T-cell (primary cell): Measurements from ENCODE around the gene EYA4. TPM values are rescaled to one million over a fixed set of nuclear protein-coding genes. Genes with fewer than 3 reads are reported as not detected.

Source experiments
- ATAC-seq, 4 experiments: fragments of 200-7000 bp in 3 of 4; fragments of 150-1000 bp in 1 of 4; cut with Tn5 transposase; replicated peaks in 1 of 4; 1 replicate in 3 of 4; 2 replicates in 1 of 4; pipeline ENCODE4 v1.10.0; 2021; ENCODE audit warnings: moderate library complexity in 3 of 4, mild to moderate bottlenecking in 2 of 4, moderate number of reproducible peaks in 1 of 4
- CTCF ChIA-PET, 2 donors: fragments of 300-600 bp; sonication (Branson Sonifier 250); formaldehyde crosslinking; loops; one replicate each; lab custom pipeline; 2022; ENCODE audit warnings: antibody characterized with exemption in 2 of 2; lab: Charles Lee
- POLR2A ChIA-PET, 2 donors: fragments of 300-600 bp; sonication (Branson Sonifier 250); formaldehyde crosslinking; loops; one replicate each; lab custom pipeline; 2022; ENCODE audit warnings: antibody characterized with exemption in 2 of 2; lab: Charles Lee
- DNase-seq, 35 experiments: peaks; one replicate each; pipeline versions ENCODE4 v3.0.0 to v3.0.0-alpha.2; 2013 to 2023
- H3K27ac ChIP-seq: one replicate; pipeline ENCODE4 v1.5.1; 2013; ENCODE audit warnings: low read length
- H3K27me3 ChIP-seq, 2 experiments: replicated peaks in 1 of 2; 1 replicate in 1 of 2; 2 replicates in 1 of 2; pipeline versions ENCODE4 v1.6.1 to v1.7.0; 2013; ENCODE audit warnings: low read length in 1 of 2, mixed read lengths in 1 of 2; ENCODE audit not compliant: control insufficient read depth in 2 of 2, insufficient read depth in 2 of 2; ENCODE audit errors: extremely low read depth in 1 of 2
- H3K36me3 ChIP-seq, 2 donors: 1 replicate in 1 of 2; 2 replicates in 1 of 2; pipeline versions ENCODE4 v1.6.1 to v1.7.0; 2013; ENCODE audit warnings: low read length in 1 of 2; ENCODE audit not compliant: control insufficient read depth in 2 of 2, insufficient read depth in 1 of 2; ENCODE audit errors: extremely low read depth in 1 of 2
- H3K4me1 ChIP-seq, 2 experiments: 1 replicate in 1 of 2; 2 replicates in 1 of 2; pipeline versions ENCODE4 v1.6.1 to v1.7.0; 2013; ENCODE audit warnings: low read length in 2 of 2, mixed read lengths in 1 of 2; ENCODE audit not compliant: insufficient read depth in 2 of 2, control insufficient read depth in 1 of 2; ENCODE audit errors: extremely low read depth in 1 of 2
- H3K4me3 ChIP-seq, 2 donors: 1 replicate in 1 of 2; 2 replicates in 1 of 2; pipeline versions ENCODE4 v1.5.1 to v1.7.0; 2013; ENCODE audit warnings: mild to moderate bottlenecking in 2 of 2, low read length in 1 of 2, moderate library complexity in 1 of 2; ENCODE audit not compliant: control insufficient read depth in 1 of 2; ENCODE audit errors: extremely low read depth in 1 of 2
- H3K9me3 ChIP-seq: 2 replicates; pipeline ENCODE4 v1.7.0; 2013
- H3K27ac Mint-ChIP-seq, 2 donors: one replicate each; pipeline ENCODE4 v1.8.0; 2020 to 2021; ENCODE audit warnings: mild to moderate bottlenecking in 2 of 2, mixed read lengths in 2 of 2
- H3K27me3 Mint-ChIP-seq, 2 donors: one replicate each; pipeline ENCODE4 v1.8.0; 2021 to 2022; ENCODE audit warnings: mixed read lengths in 2 of 2
- H3K36me3 Mint-ChIP-seq: one replicate; pipeline ENCODE4 v1.8.0; 2021; ENCODE audit warnings: mixed read lengths
- H3K4me1 Mint-ChIP-seq, 3 donors: one replicate each; pipeline ENCODE4 v1.8.0; 2020 to 2022; ENCODE audit warnings: mixed read lengths in 3 of 3, mild to moderate bottlenecking in 1 of 3
- H3K4me3 Mint-ChIP-seq, 3 donors: one replicate each; pipeline ENCODE4 v1.8.0; 2020 to 2022; ENCODE audit warnings: mild to moderate bottlenecking in 3 of 3, mixed read lengths in 3 of 3, moderate library complexity in 3 of 3
- H3K9me3 Mint-ChIP-seq, 3 donors: one replicate each; pipeline ENCODE4 v1.8.0; 2020 to 2022; ENCODE audit warnings: mixed read lengths in 3 of 3
- WGBS: methylation state at CpG from one replicate; pipeline ENCODE4 v1.1.5; 2013; ENCODE audit warnings: missing lambda C conversion rate; ENCODE audit not compliant: insufficient coverage; 5-methylcytosine and 5-hydroxymethylcytosine counted together
- total RNA-seq, 35 experiments: library from RNA in 6 of 35; stranded (reverse) in 6 of 35; fragments of 120-200 nt in 1 of 35; gene quantifications; one replicate each; pipeline versions ENCODE4 v1.2.1 to v1.2.4 and lab custom pipeline; 2013 to 2026

Gene EYA4
- total RNA-seq, 5 donors from 2014 or later (not counting 1 experiment from before 2014, with no cell fraction given): 0.22 TPM; not detected in 4

DNA sequence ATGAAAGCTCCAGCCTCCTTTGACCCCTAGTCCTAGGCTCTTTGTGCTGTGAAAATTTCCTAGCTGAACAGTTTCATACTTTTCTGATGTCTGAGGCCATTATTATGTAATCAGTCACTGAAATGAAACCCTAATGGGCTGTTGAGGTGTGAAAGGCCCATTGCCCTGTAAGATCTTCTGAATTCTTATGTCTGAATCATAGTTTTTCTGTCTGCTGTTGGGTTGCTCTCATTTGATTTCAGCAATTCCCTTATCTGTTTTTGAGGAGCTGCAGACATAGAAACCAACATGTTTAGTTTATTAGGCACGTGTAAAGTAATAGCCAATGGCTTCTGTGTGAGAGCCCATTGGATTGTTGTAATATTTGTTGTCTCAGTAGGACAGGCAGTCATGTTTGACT is 118.1 kb downstream of the EYA4 start:
- no peak for ATAC-seq
- 100% methylated on average over 1 of the region's 1 CpG for WGBS
- H3K4me1 Mint-ChIP-seq: no peaks in the 10 kb centered on the region

DNA sequence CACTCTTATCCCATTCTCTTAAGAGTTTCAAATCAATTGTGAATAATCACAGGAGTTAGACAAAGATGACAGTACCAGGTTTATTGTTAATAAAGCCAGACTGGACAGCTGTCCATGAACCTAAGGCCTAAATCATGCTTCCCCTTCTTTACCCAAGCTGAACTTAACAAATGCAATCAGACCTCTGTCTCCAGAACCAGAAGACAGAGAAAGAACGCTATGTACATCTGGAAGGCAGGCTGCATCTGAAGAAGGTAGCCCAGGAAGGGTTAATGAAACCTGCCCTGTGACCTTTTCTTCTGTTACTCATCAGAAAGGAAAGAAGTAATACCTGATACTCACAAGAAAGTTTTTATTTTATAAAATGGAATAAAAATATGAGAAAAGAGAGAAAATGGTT is 118.6 kb downstream of the EYA4 start:
- H3K9me3 ChIP-seq: no peaks in the 10 kb centered on the region
- no peaks in the 10 kb centered on the region for H3K27me3 ChIP-seq
- ChIA-PET POLR2A (no interaction called here), CTCF (no interaction called here)
- Mint-ChIP-seq H3K4me1 (no peaks in the 10 kb centered on the region), H3K27me3 (peaks cover 0 to 3% of the 10 kb centered on the region in 2 donors), H3K4me3 (no peak overlapping the region), H3K36me3 (no peaks in the 10 kb centered on the region), H3K9me3 (no peaks in the 10 kb centered on the region), H3K27ac (no peak overlapping the region)
- H3K36me3 ChIP-seq: no peaks in the 10 kb centered on the region
- no peak overlapping the region for H3K4me3 ChIP-seq
- no peak for DNase-seq
- H3K4me1 ChIP-seq: no peaks in the 10 kb centered on the region
- no peak for ATAC-seq
- no CpG with 5 or more reads among the region's 1 CpG for WGBS
- H3K27ac ChIP-seq: no peak overlapping the region

More for the DNA sequence above, 118.1 kb downstream of the EYA4 start:
- ChIA-PET CTCF (no interaction called here), POLR2A (interaction anchor here in 1 of 2 donors (0.6 kb wide), 1 partner anchor 853 kb away, joined by 4 read pairs; no protein-coding TSS in a partner anchor)
- Mint-ChIP-seq H3K4me3 (no peak overlapping the region), H3K27ac (no peak overlapping the region), H3K27me3 (peaks cover 0 to 3% of the 10 kb centered on the region in 2 donors), H3K36me3 (no peaks in the 10 kb centered on the region), H3K9me3 (no peaks in the 10 kb centered on the region)
- Histone ChIP-seq H3K4me1 (no peaks in the 10 kb centered on the region), H3K27me3 (no peaks in the 10 kb centered on the region), H3K36me3 (no peaks in the 10 kb centered on the region), H3K4me3 (no peak overlapping the region), H3K27ac (no peak overlapping the region), H3K9me3 (no peaks in the 10 kb centered on the region)
- no peak for DNase-seq

DNA sequence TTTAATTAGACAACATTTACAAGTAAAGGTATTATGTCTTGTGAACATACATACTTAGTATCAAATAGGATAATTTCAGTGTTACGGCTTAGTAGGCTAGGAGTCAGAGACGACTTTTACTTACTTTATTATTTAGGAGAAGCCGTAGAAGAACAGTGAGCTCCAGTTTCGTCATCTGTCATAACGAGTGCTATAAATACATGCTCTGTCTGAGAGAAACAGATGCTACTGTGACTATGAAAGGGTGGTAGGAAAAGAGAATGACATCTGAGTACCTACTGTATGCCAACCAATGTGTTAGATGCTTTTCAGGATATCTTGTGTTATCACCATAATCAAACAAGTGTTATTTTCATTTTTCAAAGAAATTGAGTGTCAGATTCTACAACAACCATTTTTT is 119.0 kb downstream of the EYA4 start:
- H3K4me1 ChIP-seq: no peaks in the 10 kb centered on the region
- H3K36me3 ChIP-seq: no peaks in the 10 kb centered on the region
- no peak overlapping the region for H3K4me3 Mint-ChIP-seq
- DNase-seq: no peak
- H3K27ac ChIP-seq: no peak overlapping the region
- H3K27ac Mint-ChIP-seq: no peak overlapping the region
- H3K27me3 Mint-ChIP-seq: peaks cover 0 to under 1% of the 10 kb centered on the region in 2 donors
- WGBS: no CpG with 5 or more reads among the region's 5 CpGs
- H3K4me3 ChIP-seq: no peak overlapping the region
- H3K27me3 ChIP-seq: no peaks in the 10 kb centered on the region
- no peak for ATAC-seq
- no peaks in the 10 kb centered on the region for H3K4me1 Mint-ChIP-seq
- no peaks in the 10 kb centered on the region for H3K9me3 Mint-ChIP-seq
- CTCF ChIA-PET: no interaction called here
- no peaks in the 10 kb centered on the region for H3K36me3 Mint-ChIP-seq
- no peaks in the 10 kb centered on the region for H3K9me3 ChIP-seq
- POLR2A ChIA-PET: no interaction called here

DNA sequence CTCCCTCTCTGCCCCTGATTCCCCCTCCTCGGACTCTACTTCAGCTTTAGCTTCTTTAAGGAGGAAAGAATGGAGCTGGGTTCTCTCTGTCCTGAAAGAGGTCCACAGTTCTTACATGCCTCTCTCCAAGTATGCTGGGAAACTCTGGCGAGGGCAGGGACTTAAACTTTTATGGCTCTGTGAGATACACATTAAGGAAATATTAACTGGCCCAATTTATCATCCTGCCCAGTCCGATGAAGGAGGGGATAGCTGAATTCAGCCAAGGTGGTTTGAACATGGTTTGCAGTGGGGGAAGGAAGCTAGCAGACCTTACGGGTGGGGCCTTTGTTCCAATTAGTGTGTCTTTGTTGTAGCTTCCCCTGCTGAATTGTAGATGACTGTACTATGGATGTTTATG is 121.7 kb downstream of the EYA4 start:
- H3K36me3 Mint-ChIP-seq: no peaks in the 10 kb centered on the region
- H3K4me1 Mint-ChIP-seq: no peaks in the 10 kb centered on the region
- H3K4me1 ChIP-seq: no peaks in the 10 kb centered on the region
- no peaks in the 10 kb centered on the region for H3K9me3 Mint-ChIP-seq
- H3K27ac Mint-ChIP-seq: no peak overlapping the region
- ChIA-PET CTCF (no interaction called here), POLR2A (interaction anchor here in 1 of 2 donors (0.7 kb wide), 1 partner anchor 13 kb away, joined by 5 read pairs; no protein-coding TSS in a partner anchor)
- WGBS: 87% methylated on average over 2 of the region's 4 CpGs
- no peaks in the 10 kb centered on the region for H3K27me3 ChIP-seq
- peaks cover 0 to 5% of the 10 kb centered on the region in 2 donors for H3K27me3 Mint-ChIP-seq
- H3K9me3 ChIP-seq: no peaks in the 10 kb centered on the region
- H3K27ac ChIP-seq: no peak overlapping the region
- no peaks in the 10 kb centered on the region for H3K36me3 ChIP-seq
- ATAC-seq (no peak), DNase-seq (no peak)
- no peak overlapping the region for H3K4me3 Mint-ChIP-seq
- H3K4me3 ChIP-seq: no peak overlapping the region

DNA sequence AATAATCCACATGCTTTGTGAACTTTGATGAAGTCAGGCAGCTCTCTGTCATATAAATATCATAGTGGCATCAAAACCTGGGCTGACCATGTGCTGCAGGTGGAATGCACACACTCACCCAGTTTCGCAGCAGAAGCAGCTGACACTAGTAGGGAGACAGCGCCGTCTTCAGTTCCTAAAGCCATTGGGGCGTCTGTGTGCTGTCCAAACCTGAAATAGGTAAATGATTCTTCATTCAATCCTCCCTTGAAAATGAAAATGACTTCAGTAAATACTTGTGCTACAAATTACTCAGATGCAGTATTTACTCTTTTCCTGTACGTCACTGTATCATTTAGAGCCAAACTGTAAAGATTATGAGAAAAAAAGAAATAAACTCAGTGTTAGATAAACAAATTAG is 127.5 kb downstream of the EYA4 start:
- Mint-ChIP-seq H3K4me3 (no peak overlapping the region), H3K36me3 (no peaks in the 10 kb centered on the region), H3K27ac (no peak overlapping the region), H3K27me3 (peaks cover 0 to 5% of the 10 kb centered on the region in 2 donors), H3K9me3 (no peaks in the 10 kb centered on the region), H3K4me1 (no peaks in the 10 kb centered on the region)
- no peaks in the 10 kb centered on the region for H3K4me1 ChIP-seq
- no CpG with 5 or more reads among the region's 5 CpGs for WGBS
- DNase-seq (no peak), ATAC-seq (no peak)
- H3K36me3 ChIP-seq: no peaks in the 10 kb centered on the region
- no peak overlapping the region for H3K4me3 ChIP-seq
- ChIA-PET CTCF (no interaction called here), POLR2A (no interaction called here)
- H3K27me3 ChIP-seq: no peaks in the 10 kb centered on the region
- no peaks in the 10 kb centered on the region for H3K9me3 ChIP-seq
- no peak overlapping the region for H3K27ac ChIP-seq

DNA sequence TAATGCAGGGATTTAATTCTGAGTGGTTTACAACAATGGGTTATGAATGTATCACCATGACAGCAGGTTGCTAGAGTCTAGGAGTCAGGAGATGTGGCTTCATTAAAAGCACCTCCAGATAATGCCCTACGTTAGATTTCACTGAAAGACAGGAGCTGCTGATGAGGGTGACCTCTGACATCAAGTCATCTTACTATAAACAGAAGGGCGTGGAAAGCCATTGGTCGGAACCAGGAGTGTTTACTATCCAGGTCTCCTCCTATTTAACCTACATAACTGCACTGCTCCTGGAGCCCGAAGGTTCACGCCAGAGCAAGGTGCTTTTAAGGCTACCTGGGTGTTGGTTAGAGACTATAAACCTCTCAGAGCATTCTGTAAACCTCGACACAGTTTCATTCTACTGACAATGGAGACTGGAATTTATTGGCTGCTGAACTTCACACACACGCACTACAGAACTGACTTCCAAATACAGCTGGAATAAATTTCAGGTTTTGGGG is 128.7 kb downstream of the EYA4 start:
- Histone ChIP-seq H3K27ac (no peak overlapping the region), H3K9me3 (no peaks in the 10 kb centered on the region), H3K36me3 (no peaks in the 10 kb centered on the region), H3K4me3 (no peak overlapping the region), H3K4me1 (no peaks in the 10 kb centered on the region), H3K27me3 (no peaks in the 10 kb centered on the region)
- Mint-ChIP-seq H3K9me3 (no peaks in the 10 kb centered on the region), H3K4me1 (no peaks in the 10 kb centered on the region), H3K27ac (no peak overlapping the region), H3K4me3 (no peak overlapping the region), H3K27me3 (peaks cover 0 to 5% of the 10 kb centered on the region in 2 donors), H3K36me3 (no peaks in the 10 kb centered on the region)
- ATAC-seq: no peak
- CTCF ChIA-PET: no interaction called here
- no peak for DNase-seq
- 50% methylated on average over 1 of the region's 7 CpGs for WGBS
- POLR2A ChIA-PET: no interaction called here

DNA sequence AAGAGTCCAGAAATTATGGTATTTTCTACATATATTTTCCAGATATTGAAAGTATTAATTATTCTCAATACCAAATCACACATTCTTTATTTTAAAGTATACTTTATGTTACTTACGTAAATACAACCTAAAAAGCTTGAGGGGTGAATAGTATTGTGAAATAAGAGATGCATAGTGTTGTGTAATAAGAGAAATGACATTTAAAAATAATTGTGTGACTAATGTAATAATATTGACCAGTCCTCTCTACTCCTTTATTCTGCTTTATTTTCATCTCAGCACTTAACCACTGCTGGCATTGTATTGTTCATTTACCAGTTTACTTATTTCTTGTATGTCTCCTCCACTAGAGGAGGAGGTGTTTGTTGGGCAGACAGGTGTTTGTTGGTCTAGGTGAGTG is 135.6 kb downstream of the EYA4 start:
- Mint-ChIP-seq H3K4me3 (no peak overlapping the region), H3K9me3 (no peaks in the 10 kb centered on the region), H3K27ac (no peak overlapping the region), H3K4me1 (no peaks in the 10 kb centered on the region), H3K36me3 (no peaks in the 10 kb centered on the region), H3K27me3 (peaks cover 0 to 3% of the 10 kb centered on the region in 2 donors)
- DNase-seq (no peak), ATAC-seq (no peak)
- POLR2A ChIA-PET: no interaction called here
- Histone ChIP-seq H3K27ac (no peak overlapping the region), H3K36me3 (no peaks in the 10 kb centered on the region), H3K4me1 (no peaks in the 10 kb centered on the region), H3K9me3 (no peaks in the 10 kb centered on the region), H3K4me3 (no peak overlapping the region), H3K27me3 (no peaks in the 10 kb centered on the region)
- CTCF ChIA-PET: no interaction called here
- WGBS: no CpG with 5 or more reads among the region's 1 CpG
